K562 (cell line): Measurements from ENCODE around the gene USH2A. TPM values are rescaled to one million over a fixed set of nuclear protein-coding genes. Genes with fewer than 3 reads are reported as not detected.
A peak's percentile ranks its signal among the peaks of the same experiment; 100 is the strongest.

ENCODE experiments used
- CHD4 ChIP-seq: fragments of 200-600 bp; sonication (generic); IDR thresholded peaks from 3 replicates; pipeline ENCODE4 v1.6.1; 2012; ENCODE audit warnings: low read depth, mild to moderate bottlenecking, mixed read lengths, low read length, inconsistent platforms; ENCODE audit not compliant: insufficient read depth, insufficient replicate concordance, poor library complexity, severe bottlenecking
- ZNF263 ChIP-seq: sonication (generic); formaldehyde crosslinking; IDR thresholded peaks from 2 replicates; pipeline ENCODE4 v1.8.0; 2022; ENCODE audit warnings: mild to moderate bottlenecking, missing genetic modification reagents, borderline replicate concordance
- polyA plus RNA-seq, 8 experiments: library from polyadenylated mRNA; depleted of rRNA in 4 of 8; stranded (reverse) in 5 of 8; unstranded in 3 of 8; fragments of >200 nt; fragmentation: Nextera tagmentation in 2 of 8; fragmentation: Illumina TruSeq in 1 of 8; extraction: Ambion mirVana in 2 of 8; extraction: Trizol in 1 of 8; gene quantifications; 2 replicates each; pipeline versions ENCODE4 v1.2.1 to v1.2.3, GENCODE V29; 2011 to 2014; ENCODE audit warnings: inconsistent platforms in 1 of 8, missing spikeins in 1 of 8
- total RNA-seq, 7 experiments: library from RNA; depleted of rRNA in 6 of 7; stranded (reverse); fragments of >200 nt in 6 of 7; fragmentation: Illumina TruSeq in 2 of 7; extraction: Trizol in 2 of 7; gene quantifications; 2 replicates each; pipeline versions ENCODE4 v1.2.1 to v1.2.3, GENCODE V29; 2011 to 2021; ENCODE audit warnings: low replicate concordance in 1 of 7
- TF ChIP-seq, protein P1 (sequence below): fragments of 450-650 bp; formaldehyde crosslinking; IDR thresholded peaks from 2 replicates; pipeline ENCODE4 v1.4.0; 2020; ENCODE audit warnings: mild to moderate bottlenecking, moderate library complexity
- TF ChIP-seq, protein P2 (sequence below): fragments of 450-650 bp; conservative IDR thresholded peaks from 2 replicates; pipeline ENCODE4 v1.6.1; 2016; ENCODE audit warnings: missing genetic modification characterization, low read depth, mild to moderate bottlenecking, missing compliant biosample characterization, moderate library complexity
- TF ChIP-seq, protein P3 (sequence below), 3 experiments: IDR thresholded peaks in 2 of 3; conservative IDR thresholded peaks in 1 of 3; 2 replicates each; pipeline ENCODE4 v1.5.1; 2011 to 2012; ENCODE audit warnings: low read length in 3 of 3, mild to moderate bottlenecking in 3 of 3, control low read depth in 2 of 3, improper control_type of control experiment in 1 of 3, inconsistent platforms in 1 of 3, low read depth in 1 of 3, mixed read lengths in 1 of 3, moderate library complexity in 1 of 3; ENCODE audit not compliant: insufficient read depth in 2 of 3

Gene USH2A
- total and polyA plus RNA-seq, 9 of the 15 experiments (the other 6 are each of a cell fraction or from before 2014, with no cell fraction given): under 0.01 TPM; not detected in 7

DNA sequence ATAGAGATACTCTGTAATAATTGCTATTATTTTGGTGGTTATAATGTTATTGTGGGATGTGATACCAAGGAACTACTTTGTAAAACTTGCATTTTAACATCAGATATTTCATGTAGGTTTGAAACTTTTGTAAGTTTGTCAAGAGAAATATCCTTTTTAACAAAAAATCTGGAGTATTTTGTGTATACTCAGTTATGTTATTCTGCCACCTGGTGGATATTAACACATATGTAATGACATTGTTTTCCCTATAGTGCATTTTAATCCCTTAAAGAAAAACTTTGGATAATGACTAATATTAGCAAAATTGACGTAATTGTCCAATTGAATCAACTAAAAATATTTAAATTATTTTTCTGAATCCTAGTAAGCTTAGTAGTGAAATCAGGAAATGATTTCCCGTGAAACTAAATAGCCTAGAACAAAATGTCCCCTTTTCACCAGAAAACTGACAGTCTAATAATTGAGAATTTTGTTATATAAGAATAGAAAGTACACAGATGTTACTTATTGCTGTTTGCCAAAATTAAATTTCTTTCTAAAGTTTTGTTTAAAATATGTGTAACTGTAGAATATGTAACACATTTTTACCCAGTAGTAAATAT is 816.6 kb downstream of the USH2A start (continued):
- TF ChIP-seq, protein P1, sequence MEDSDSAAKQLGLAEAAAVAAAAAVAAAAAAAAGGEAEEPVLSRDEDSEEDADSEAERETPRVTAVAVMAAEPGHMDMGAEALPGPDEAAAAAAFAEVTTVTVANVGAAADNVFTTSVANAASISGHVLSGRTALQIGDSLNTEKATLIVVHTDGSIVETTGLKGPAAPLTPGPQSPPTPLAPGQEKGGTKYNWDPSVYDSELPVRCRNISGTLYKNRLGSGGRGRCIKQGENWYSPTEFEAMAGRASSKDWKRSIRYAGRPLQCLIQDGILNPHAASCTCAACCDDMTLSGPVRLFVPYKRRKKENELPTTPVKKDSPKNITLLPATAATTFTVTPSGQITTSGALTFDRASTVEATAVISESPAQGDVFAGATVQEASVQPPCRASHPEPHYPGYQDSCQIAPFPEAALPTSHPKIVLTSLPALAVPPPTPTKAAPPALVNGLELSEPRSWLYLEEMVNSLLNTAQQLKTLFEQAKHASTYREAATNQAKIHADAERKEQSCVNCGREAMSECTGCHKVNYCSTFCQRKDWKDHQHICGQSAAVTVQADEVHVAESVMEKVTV (CRISPR knock-in tag): 0 out of 2 replicates have a peak, but pooled peaks have one; percentile 16
- TF ChIP-seq, protein P2, sequence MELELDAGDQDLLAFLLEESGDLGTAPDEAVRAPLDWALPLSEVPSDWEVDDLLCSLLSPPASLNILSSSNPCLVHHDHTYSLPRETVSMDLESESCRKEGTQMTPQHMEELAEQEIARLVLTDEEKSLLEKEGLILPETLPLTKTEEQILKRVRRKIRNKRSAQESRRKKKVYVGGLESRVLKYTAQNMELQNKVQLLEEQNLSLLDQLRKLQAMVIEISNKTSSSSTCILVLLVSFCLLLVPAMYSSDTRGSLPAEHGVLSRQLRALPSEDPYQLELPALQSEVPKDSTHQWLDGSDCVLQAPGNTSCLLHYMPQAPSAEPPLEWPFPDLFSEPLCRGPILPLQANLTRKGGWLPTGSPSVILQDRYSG: no peak
- TF ChIP-seq CHD4 (no peak), ZNF263 (no peak)
- TF ChIP-seq, protein P3, sequence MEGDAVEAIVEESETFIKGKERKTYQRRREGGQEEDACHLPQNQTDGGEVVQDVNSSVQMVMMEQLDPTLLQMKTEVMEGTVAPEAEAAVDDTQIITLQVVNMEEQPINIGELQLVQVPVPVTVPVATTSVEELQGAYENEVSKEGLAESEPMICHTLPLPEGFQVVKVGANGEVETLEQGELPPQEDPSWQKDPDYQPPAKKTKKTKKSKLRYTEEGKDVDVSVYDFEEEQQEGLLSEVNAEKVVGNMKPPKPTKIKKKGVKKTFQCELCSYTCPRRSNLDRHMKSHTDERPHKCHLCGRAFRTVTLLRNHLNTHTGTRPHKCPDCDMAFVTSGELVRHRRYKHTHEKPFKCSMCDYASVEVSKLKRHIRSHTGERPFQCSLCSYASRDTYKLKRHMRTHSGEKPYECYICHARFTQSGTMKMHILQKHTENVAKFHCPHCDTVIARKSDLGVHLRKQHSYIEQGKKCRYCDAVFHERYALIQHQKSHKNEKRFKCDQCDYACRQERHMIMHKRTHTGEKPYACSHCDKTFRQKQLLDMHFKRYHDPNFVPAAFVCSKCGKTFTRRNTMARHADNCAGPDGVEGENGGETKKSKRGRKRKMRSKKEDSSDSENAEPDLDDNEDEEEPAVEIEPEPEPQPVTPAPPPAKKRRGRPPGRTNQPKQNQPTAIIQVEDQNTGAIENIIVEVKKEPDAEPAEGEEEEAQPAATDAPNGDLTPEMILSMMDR (IDR thresholded peaks at IDR 0.05 in 2 of 3, conservative IDR thresholded peaks at IDR 0.05 in 1 of 3; ENCODE audit: insufficient read depth in 2 of 3, low read depth in 1 of 3, low read length in 3 of 3): peak in 1 of 3 experiments; percentile 57; a peak in 2 of 6 replicates
